GM19468 (cell line): ENCODE measurements around the gene NUBP1.

Source experiments
- ATAC-seq: cut with Tn5 transposase; IDR thresholded peaks from one replicate; pipeline ENCODE4 v1.9.1; 2021; ENCODE audit warnings: mild to moderate bottlenecking, moderate library complexity, moderate number of reproducible peaks; ENCODE audit not compliant: unreplicated experiment; ENCODE audit errors: extremely low read depth

The NUBP1 gene

GRCh38 chr16:10791048-10791447, 47.4 kb downstream of the NUBP1 start:
- ATAC-seq, result no peak

- ATAC-seq, result no peak
Observed at GRCh38 chr16:10799736-10800135, 56.1 kb downstream of the NUBP1 start.

GRCh38 chr16:10805334-10805733, 61.7 kb downstream of the NUBP1 start:
- no peak for ATAC-seq

GRCh38 chr16:10806698-10807097, 63.1 kb downstream of the NUBP1 start:
- no peak for ATAC-seq

GRCh38 chr16:10808218-10808617, 64.6 kb downstream of the NUBP1 start:
- ATAC-seq, result no peak

- ATAC-seq, result no peak
Observed at GRCh38 chr16:10808850-10809249, 65.2 kb downstream of the NUBP1 start.

- no peak for ATAC-seq
Observed at GRCh38 chr16:10809706-10810105, 66.1 kb downstream of the NUBP1 start.

- ATAC-seq, result peak; percentile 53
Observed at GRCh38 chr16:10812312-10813098, 68.9 kb downstream of the NUBP1 start.

GRCh38 chr16:10813099-10813455, 69.4 kb downstream of the NUBP1 start:
- ATAC-seq, result no peak

GRCh38 chr16:10817514-10817913, 73.9 kb downstream of the NUBP1 start:
- no peak for ATAC-seq

GRCh38 chr16:10817963-10818941, 74.6 kb downstream of the NUBP1 start, which contains the start of gene TVP23A:
Gene TVP23A (minus strand): TSS chr16:10818794. CDS start chr16:10818493, 301 bp downstream.
- no peak for ATAC-seq
